HepG2 (cell line): Measurements from ENCODE around the gene YY2. TPM values are rescaled to one million over a fixed set of nuclear protein-coding genes. Genes with fewer than 3 reads are reported as not detected.

Experiments used
- BHLHE40 ChIP-seq: IDR thresholded peaks from 2 replicates; pipeline ENCODE4 v1.6.1; 2011; ENCODE audit warnings: low read length, improper control_type of control experiment
- BRD4 ChIP-seq: sonication (generic); formaldehyde crosslinking; IDR thresholded peaks from 2 replicates; pipeline ENCODE4 v1.4.0; 2020; ENCODE audit warnings: missing genetic modification reagents
- CHD2 ChIP-seq: IDR thresholded peaks from 2 replicates; pipeline ENCODE4 v1.6.1; 2011; ENCODE audit warnings: low read depth, low read length, improper control_type of control experiment
- KDM5A ChIP-seq: fragments of 200-600 bp; sonication (generic); IDR thresholded peaks from 2 replicates; pipeline ENCODE4 v1.7.0; 2018; ENCODE audit warnings: antibody characterized with exemption, mild to moderate bottlenecking, low read length, borderline replicate concordance
- ONECUT2 ChIP-seq: sonication (generic); formaldehyde crosslinking; IDR thresholded peaks from 2 replicates; pipeline ENCODE4 v1.4.0; 2020; ENCODE audit warnings: missing genetic modification reagents
- PATZ1 ChIP-seq: sonication (generic); formaldehyde crosslinking; IDR thresholded peaks from 2 replicates; pipeline ENCODE4 v1.4.0; 2020; ENCODE audit warnings: missing genetic modification reagents
- PLRG1 ChIP-seq: fragments of 450-650 bp; conservative IDR thresholded peaks from 2 replicates; pipeline ENCODE4 v1.6.1; 2016
- POLR2AphosphoS2 ChIP-seq: IDR thresholded peaks from 2 replicates; pipeline ENCODE4 v1.6.1; 2011; ENCODE audit warnings: low read depth, low read length, improper control_type of control experiment
- RAD21 ChIP-seq: fragments of 450-650 bp; formaldehyde crosslinking; IDR thresholded peaks from 2 replicates; pipeline ENCODE4 v1.5.0; 2020; ENCODE audit warnings: mild to moderate bottlenecking
- RFX5 ChIP-seq: IDR thresholded peaks from 2 replicates; pipeline ENCODE4 v1.6.1; 2011; ENCODE audit warnings: low read depth, low read length, improper control_type of control experiment
- SIN3A ChIP-seq: IDR thresholded peaks from 2 replicates; pipeline ENCODE4 v1.6.1; 2011; ENCODE audit warnings: low read depth, mild to moderate bottlenecking, control low read depth, low read length, borderline replicate concordance
- SIX4 ChIP-seq: sonication (generic); formaldehyde crosslinking; IDR thresholded peaks from 2 replicates; pipeline ENCODE4 v1.4.0; 2020; ENCODE audit warnings: missing genetic modification reagents
- SNAPC5 ChIP-seq: sonication (generic); formaldehyde crosslinking; IDR thresholded peaks from 2 replicates; pipeline ENCODE4 v1.8.1; 2023; ENCODE audit warnings: mild to moderate bottlenecking, missing genetic modification reagents, borderline replicate concordance
- ZC3H4 ChIP-seq: sonication (generic); formaldehyde crosslinking; IDR thresholded peaks from 2 replicates; pipeline ENCODE4 v1.4.0; 2020; ENCODE audit warnings: missing genetic modification reagents, borderline replicate concordance
- ZNF142 ChIP-seq: sonication (generic); formaldehyde crosslinking; IDR thresholded peaks from 2 replicates; pipeline ENCODE4 v1.4.0; 2020; ENCODE audit warnings: missing genetic modification reagents
- ZNF501 ChIP-seq: sonication (generic); formaldehyde crosslinking; IDR thresholded peaks from 2 replicates; pipeline ENCODE4 v1.5.1; 2020; ENCODE audit warnings: mild to moderate bottlenecking, moderate library complexity, missing genetic modification reagents
- ZNF552 ChIP-seq: sonication (generic); formaldehyde crosslinking; IDR thresholded peaks from 2 replicates; pipeline ENCODE4 v1.9.0; 2022; ENCODE audit warnings: missing genetic modification reagents, mild to moderate bottlenecking, borderline replicate concordance
- ZNF556 ChIP-seq: sonication (generic); formaldehyde crosslinking; IDR thresholded peaks from 2 replicates; pipeline ENCODE4 v1.4.0; 2020; ENCODE audit warnings: mild to moderate bottlenecking, missing genetic modification reagents, borderline replicate concordance
- ZNF562 ChIP-seq: sonication (generic); formaldehyde crosslinking; IDR thresholded peaks from 2 replicates; pipeline ENCODE4 v1.8.0; 2022; ENCODE audit warnings: missing genetic modification reagents, borderline replicate concordance
- ZNF704 ChIP-seq: sonication (generic); formaldehyde crosslinking; IDR thresholded peaks from 2 replicates; pipeline ENCODE4 v1.8.1; 2023; ENCODE audit warnings: mild to moderate bottlenecking, inconsistent platforms, moderate library complexity, missing genetic modification reagents, borderline replicate concordance
- ZSCAN31 ChIP-seq: sonication (generic); formaldehyde crosslinking; IDR thresholded peaks from 2 replicates; pipeline ENCODE4 v1.5.0; 2020; ENCODE audit warnings: low read depth, mild to moderate bottlenecking, missing genetic modification reagents
- polyA plus RNA-seq, 8 experiments: library from polyadenylated mRNA; depleted of rRNA in 3 of 8; stranded (reverse) in 7 of 8; unstranded in 1 of 8; fragments of >200 nt; fragmentation: Illumina TruSeq in 4 of 8; extraction: Trizol in 4 of 8; gene quantifications; 2 replicates each; pipeline versions ENCODE4 v1.2.1 to v1.2.3, GENCODE V29; 2011 to 2016; ENCODE audit warnings: low read depth in 4 of 8, missing spikeins in 1 of 8, mixed read lengths in 1 of 8; ENCODE audit not compliant: insufficient read depth in 1 of 8
- total RNA-seq, 5 experiments: library from RNA; depleted of rRNA; stranded (reverse); fragments of >200 nt; fragmentation: Illumina TruSeq; extraction: Trizol; gene quantifications; 2 replicates each; pipeline ENCODE4 v1.2.3, GENCODE V29; 2016; ENCODE audit warnings: low read depth in 1 of 5

YY2 gene
- total and polyA plus RNA-seq, 2 of the 13 experiments (the other 11 are each of a cell fraction or from before 2014, with no cell fraction given), result 0.34 to 0.44 TPM

GRCh38 chrX:21839334-21840192 lies 16.2 kb upstream of the YY2 start, which contains the start of gene MBTPS2 (continued):
- peak; percentile 46; the same call in 1 of the 2 replicates for TF ChIP-seq SIN3A
- TF ChIP-seq ZNF501 (CRISPR knock-in tag), result peak; percentile 89
- TF ChIP-seq ZNF562 (CRISPR knock-in tag), result no peak
- 0 out of 2 replicates have a peak, but pooled peaks have one; percentile 62 for TF ChIP-seq ZNF552 (CRISPR knock-in tag)
- TF ChIP-seq RFX5, result no peak
- TF ChIP-seq ZNF142, result peak; percentile 68; the same call in 1 of the 2 replicates
- no peak for TF ChIP-seq POLR2AphosphoS2
- TF ChIP-seq BHLHE40, result no peak
- TF ChIP-seq PATZ1, result no peak
- TF ChIP-seq PLRG1, result no peak
- peak; percentile 43; the same call in 1 of the 2 replicates for TF ChIP-seq RAD21 (CRISPR knock-in tag)
- peak; percentile 74 for TF ChIP-seq BRD4 (CRISPR knock-in tag)
- no peak for TF ChIP-seq CHD2
- peak; percentile 52; the same call in 1 of the 2 replicates for TF ChIP-seq ZNF556 (CRISPR knock-in tag)
- TF ChIP-seq ZC3H4 (CRISPR knock-in tag), result no peak
- TF ChIP-seq SNAPC5, result no peak
- TF ChIP-seq ZSCAN31, result peak; percentile 69; the same call in 1 of the 2 replicates
- TF ChIP-seq ONECUT2 (CRISPR knock-in tag), result no peak
- TF ChIP-seq KDM5A, result peak; percentile 89; the same call in 1 of the 2 replicates
- no peak for TF ChIP-seq SIX4 (CRISPR knock-in tag)
- TF ChIP-seq ZNF704 (CRISPR knock-in tag), result no peak
